Endothelial cell of umbilical vein (primary cell): Measurements from ENCODE around the gene GIT2. TPM values are rescaled to one million over a fixed set of nuclear protein-coding genes. Genes with fewer than 3 reads are reported as not detected.

Experiments used
- BruUV-seq: library from RNA; stranded (reverse); fragments of 400-500 nt; replicated peaks from 2 replicates; lab custom pipeline; 2021; lab: Mats Ljungman, UMichigan
- CTCF ChIA-PET: fragments of 300-600, 350-600 bp; sonication (Branson Sonifier 250); formaldehyde crosslinking; loops from one replicate; lab custom pipeline; 2021; ENCODE audit warnings: antibody characterized with exemption, inconsistent platforms; lab: Charles Lee
- POLR2A ChIA-PET: fragments of 300-600, 350-600 bp; sonication (Branson Sonifier 250); formaldehyde crosslinking; loops from one replicate; lab custom pipeline; 2021; ENCODE audit warnings: antibody characterized with exemption, inconsistent platforms; lab: Charles Lee
- DNase-seq: peaks from one replicate; pipeline ENCODE4 v3.0.0-alpha.2; 2011; ENCODE audit warnings: low read depth, low spot score
- FAIRE-seq: peaks from 2 replicates; lab custom pipeline; 2011; peaks lifted over from hg19 to GRCh38; lab: Jason Lieb, UNC
- H2AFZ ChIP-seq: 2 replicates; pipeline ENCODE4 v1.6.0; 2012; ENCODE audit warnings: low read depth, low read length, control low read depth, inconsistent platforms
- H3K27ac ChIP-seq: 2 replicates; pipeline ENCODE4 v1.5.1; 2011; ENCODE audit warnings: low read depth, mild to moderate bottlenecking, control low read depth, low read length, moderate library complexity; ENCODE audit not compliant: insufficient read depth
- H3K27me3 ChIP-seq, 2 experiments: 2 replicates each; pipeline versions ENCODE4 v1.6.0 to v1.6.1; 2011; ENCODE audit warnings: low read length in 2 of 2, mixed read lengths in 1 of 2; ENCODE audit not compliant: control insufficient read depth in 2 of 2, insufficient read depth in 2 of 2
- H3K36me3 ChIP-seq, 2 experiments: 2 replicates in 1 of 2; 3 replicates in 1 of 2; pipeline ENCODE4 v1.5.1; 2011; ENCODE audit warnings: low read length in 2 of 2, mild to moderate bottlenecking in 1 of 2, moderate library complexity in 1 of 2; ENCODE audit not compliant: control insufficient read depth in 2 of 2, insufficient read depth in 2 of 2; ENCODE audit errors: extremely low read depth in 1 of 2
- H3K4me1 ChIP-seq: 3 replicates; pipeline ENCODE4 v1.5.1; 2011; ENCODE audit warnings: mild to moderate bottlenecking, low read length; ENCODE audit not compliant: control insufficient read depth, insufficient read depth; ENCODE audit errors: extremely low read depth
- H3K4me2 ChIP-seq: 2 replicates; pipeline ENCODE4 v1.6.1; 2011; ENCODE audit warnings: low read length, control low read depth, mixed read lengths; ENCODE audit not compliant: insufficient read depth
- H3K4me3 ChIP-seq, 3 experiments: fragments of 200-600 bp in 1 of 3; sonication (generic), shearing (Covaris generic) in 1 of 3; replicated peaks in 1 of 3; 2 replicates each; pipeline ENCODE4 v1.5.1; 2011 to 2016; ENCODE audit warnings: control low read depth in 3 of 3, low read length in 3 of 3, mild to moderate bottlenecking in 2 of 3, inconsistent platforms in 1 of 3, low read depth in 1 of 3, moderate library complexity in 1 of 3; ENCODE audit not compliant: insufficient read depth in 1 of 3
- H3K79me2 ChIP-seq: 2 replicates; pipeline ENCODE4 v1.6.0; 2012; ENCODE audit warnings: low read length, inconsistent platforms; ENCODE audit not compliant: control insufficient read depth, insufficient read depth
- H3K9ac ChIP-seq: replicated peaks from 2 replicates; pipeline ENCODE3; 2011; ENCODE audit warnings: low read length, control low read depth; ENCODE audit not compliant: insufficient read depth; ENCODE audit errors: extremely low read depth
- H3K9me1 ChIP-seq: replicated peaks from 3 replicates; pipeline ENCODE4 v1.6.0; 2011; ENCODE audit warnings: mild to moderate bottlenecking, low read length; ENCODE audit not compliant: control insufficient read depth, insufficient read depth; ENCODE audit errors: extremely low read depth
- H3K9me3 ChIP-seq: replicated peaks from 2 replicates; pipeline ENCODE4 v1.5.1; 2012; ENCODE audit warnings: low read length, inconsistent platforms; ENCODE audit not compliant: control insufficient read depth, insufficient read depth
- H4K20me1 ChIP-seq: replicated peaks from 2 replicates; pipeline ENCODE3; 2011; ENCODE audit warnings: mild to moderate bottlenecking, low read length; ENCODE audit not compliant: control insufficient read depth, insufficient read depth; ENCODE audit errors: extremely low read depth
- EZH2 ChIP-seq: IDR thresholded peaks from 2 replicates; pipeline ENCODE4 v1.6.1; 2012; ENCODE audit warnings: borderline replicate concordance, low read depth, mild to moderate bottlenecking, moderate library complexity, low read length, inconsistent platforms; ENCODE audit not compliant: severe bottlenecking
- FOS ChIP-seq: IDR thresholded peaks from 2 replicates; pipeline ENCODE4 v1.6.1; 2011; ENCODE audit warnings: mild to moderate bottlenecking, low read length, moderate library complexity, borderline replicate concordance; ENCODE audit not compliant: insufficient read depth
- GATA2 ChIP-seq: IDR thresholded peaks from 2 replicates; pipeline ENCODE4 v1.7.0; 2011; ENCODE audit warnings: low read depth, mild to moderate bottlenecking, moderate library complexity, mixed read lengths, low read length; ENCODE audit not compliant: insufficient read length, insufficient read depth
- JUN ChIP-seq: IDR thresholded peaks from 2 replicates; pipeline ENCODE4 v1.6.1; 2011; ENCODE audit warnings: borderline replicate concordance, low read depth; ENCODE audit not compliant: insufficient read length, insufficient read depth
- MYC ChIP-seq: IDR thresholded peaks from one replicate; pipeline ENCODE4 v1.6.1; 2011; ENCODE audit warnings: mild to moderate bottlenecking, low read depth, low read length
- POLR2A ChIP-seq: IDR thresholded peaks from 2 replicates; pipeline ENCODE4 v1.6.1; 2012; ENCODE audit warnings: low read depth, mild to moderate bottlenecking, control low read depth, low read length
- POLR2AphosphoS5 ChIP-seq: IDR thresholded peaks from 2 replicates; pipeline ENCODE4 v1.6.1; 2012; ENCODE audit warnings: low read depth, mild to moderate bottlenecking, control low read depth, low read length, moderate library complexity; ENCODE audit not compliant: insufficient read depth
- dilution Hi-C: fragments of 300-500 bp; cut with MboI; formaldehyde crosslinking; loops from one replicate; pipeline ENCODE4 v1.15.0; 2019; ENCODE audit warnings: low sequenced_read_pairs; ENCODE audit not compliant: extremely low pct_ligation_motif_present
- intact Hi-C: fragments of 100-400 bp; cut with micrococcal nuclease; formaldehyde crosslinking; loops from one replicate; pipeline ENCODE4 v1.10.0; 2022
- polyA plus RNA-seq, 4 experiments: library from polyadenylated mRNA; depleted of rRNA in 3 of 4; stranded (reverse) in 3 of 4; unstranded in 1 of 4; fragments of >200 nt; gene quantifications; 2 replicates each; pipeline versions ENCODE4 v1.2.1 to v1.2.3, GENCODE V29; 2011 to 2012; ENCODE audit warnings: missing spikeins in 1 of 4
- total RNA-seq: library from RNA; stranded (reverse); gene quantifications from 2 replicates; pipeline ENCODE4 v1.2.3, GENCODE V29; 2021
- TF ChIP-seq, protein P1 (sequence below), 2 donors: IDR thresholded peaks; 1 replicate in 1 of 2; 2 replicates in 1 of 2; pipeline ENCODE4 v1.5.1; 2011; ENCODE audit warnings: low read length in 2 of 2, mild to moderate bottlenecking in 2 of 2, moderate library complexity in 2 of 2, control low read depth in 1 of 2, inconsistent platforms in 1 of 2, low read depth in 1 of 2; ENCODE audit not compliant: insufficient read depth in 1 of 2; ENCODE audit errors: extremely low read depth in 1 of 2
- TF ChIP-seq, protein P2 (sequence below): IDR thresholded peaks from 2 replicates; pipeline ENCODE4 v1.6.1; 2011; ENCODE audit not compliant: insufficient read depth, insufficient read length

The GIT2 gene
- total and polyA plus RNA-seq, 2 donors (not counting 3 experiments of a cell fraction or from before 2014, with no cell fraction given): 37.3 to 77.2 TPM

DNA sequence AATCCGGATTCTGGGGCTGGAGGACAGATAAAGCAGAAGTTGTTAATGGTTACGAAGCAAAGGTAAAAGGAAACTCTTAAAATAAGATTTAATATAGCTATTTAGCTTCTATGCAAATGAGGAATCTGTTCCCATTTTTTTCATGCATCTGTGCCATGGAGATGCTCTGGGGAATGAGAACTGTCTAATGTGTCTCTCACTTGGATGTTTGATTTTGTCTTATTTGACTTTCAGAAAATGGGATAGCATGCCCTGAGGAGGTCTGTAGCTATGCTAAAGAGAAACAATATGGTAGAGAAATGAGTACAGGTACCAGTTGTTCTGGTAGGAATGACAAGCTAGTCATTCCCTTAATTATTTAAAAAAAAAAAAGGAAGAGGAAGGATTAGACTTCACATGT is 27.9 kb upstream of the GIT2 start:
- no peak for DNase-seq
- Histone ChIP-seq H4K20me1 (no peaks in the 10 kb centered on the region), H3K4me1 (peaks cover 28% of the 10 kb centered on the region), H3K36me3 (peaks cover 6 to 7% of the 10 kb centered on the region in 2 experiments), H2AFZ (no peak overlapping the region), H3K4me3 (no peak overlapping the region), H3K4me2 (peak overlapping the region; percentile 20), H3K9ac (peak overlapping the region; percentile 24), H3K27me3 (no peaks in the 10 kb centered on the region), H3K9me3 (no peaks in the 10 kb centered on the region), H3K27ac (peak overlapping the region; percentile 32), H3K79me2 (no peaks in the 10 kb centered on the region), H3K9me1 (no peaks in the 10 kb centered on the region)
- FAIRE-seq: no peak
- TF ChIP-seq, protein P1, sequence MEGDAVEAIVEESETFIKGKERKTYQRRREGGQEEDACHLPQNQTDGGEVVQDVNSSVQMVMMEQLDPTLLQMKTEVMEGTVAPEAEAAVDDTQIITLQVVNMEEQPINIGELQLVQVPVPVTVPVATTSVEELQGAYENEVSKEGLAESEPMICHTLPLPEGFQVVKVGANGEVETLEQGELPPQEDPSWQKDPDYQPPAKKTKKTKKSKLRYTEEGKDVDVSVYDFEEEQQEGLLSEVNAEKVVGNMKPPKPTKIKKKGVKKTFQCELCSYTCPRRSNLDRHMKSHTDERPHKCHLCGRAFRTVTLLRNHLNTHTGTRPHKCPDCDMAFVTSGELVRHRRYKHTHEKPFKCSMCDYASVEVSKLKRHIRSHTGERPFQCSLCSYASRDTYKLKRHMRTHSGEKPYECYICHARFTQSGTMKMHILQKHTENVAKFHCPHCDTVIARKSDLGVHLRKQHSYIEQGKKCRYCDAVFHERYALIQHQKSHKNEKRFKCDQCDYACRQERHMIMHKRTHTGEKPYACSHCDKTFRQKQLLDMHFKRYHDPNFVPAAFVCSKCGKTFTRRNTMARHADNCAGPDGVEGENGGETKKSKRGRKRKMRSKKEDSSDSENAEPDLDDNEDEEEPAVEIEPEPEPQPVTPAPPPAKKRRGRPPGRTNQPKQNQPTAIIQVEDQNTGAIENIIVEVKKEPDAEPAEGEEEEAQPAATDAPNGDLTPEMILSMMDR (IDR thresholded peaks at IDR 0.05; ENCODE audit: extremely low read depth in 1 of 2, insufficient read depth in 1 of 2, low read depth in 1 of 2, low read length in 2 of 2): no peak
- TF ChIP-seq, protein P2, sequence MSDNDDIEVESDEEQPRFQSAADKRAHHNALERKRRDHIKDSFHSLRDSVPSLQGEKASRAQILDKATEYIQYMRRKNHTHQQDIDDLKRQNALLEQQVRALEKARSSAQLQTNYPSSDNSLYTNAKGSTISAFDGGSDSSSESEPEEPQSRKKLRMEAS: no peak
- TF ChIP-seq GATA2: no peak
- TF ChIP-seq JUN: no peak
- TF ChIP-seq POLR2A: no peak
- TF ChIP-seq MYC: no peak
- TF ChIP-seq EZH2: no peak
- no peak for TF ChIP-seq POLR2AphosphoS5
- TF ChIP-seq FOS: no peak
- no TSS peak for BruUV-seq
- dilution Hi-C loops (no loop called here), intact Hi-C loops (loop anchor here (1.0 to 2.0 kb wide), 3 partner anchors 15 to 25 kb away; partner anchors contain the start of gene ANKRD13A)
- ChIA-PET CTCF (interaction anchor here (0.8 to 1.6 kb wide), 18 partner anchors 10 to 407 kb away, joined by 3 to 12 read pairs (median 4); partner anchors contain the start of genes ANKRD13A and C12orf76), POLR2A (interaction anchor here (0.6 kb wide), 1 partner anchor 190 kb away, joined by 3 read pairs; no protein-coding TSS in a partner anchor)
